ENCODE data around the gene TULP3. TPM values are rescaled to one million over a fixed set of nuclear protein-coding genes. Genes with fewer than 3 reads are reported as not detected.

The TULP3 gene
- polyA plus RNA-seq, 1 donor = 12.3 TPM

DNA sequence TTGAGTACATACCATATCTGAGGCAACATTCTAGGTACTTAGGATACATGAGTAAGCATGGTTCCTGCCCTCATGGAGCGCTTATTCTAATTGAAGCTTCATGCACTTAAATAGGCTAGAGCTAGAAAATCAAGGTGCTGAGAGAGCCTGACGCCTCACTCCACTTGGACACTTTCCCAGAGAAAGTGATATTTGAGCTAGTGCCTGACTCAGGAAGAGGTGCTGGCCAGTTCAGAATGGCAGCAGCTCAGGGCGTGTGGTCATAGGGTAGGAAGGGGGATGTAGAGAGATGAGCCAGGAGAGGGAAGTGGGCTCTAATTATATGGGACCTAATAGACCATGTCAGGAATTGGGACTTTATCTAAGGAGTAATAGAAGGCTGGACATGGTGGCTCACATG, 33.3 kb downstream of the TULP3 start:
- Histone ChIP-seq H3K27me3 (ENCODE audit: control insufficient read depth, insufficient read depth, low read length) (no peaks in the 10 kb centered on the region), H3K27ac (ENCODE audit: low read length) (no peak overlapping the region), H3K4me1 (ENCODE audit: control insufficient read depth, insufficient read depth, low read length) (no peaks in the 10 kb centered on the region), H3K4me3 (ENCODE audit: low read length) (no peak overlapping the region), H3K9me3 (ENCODE audit: control insufficient read depth, low read depth, low read length) (no peaks in the 10 kb centered on the region), H3K36me3 (ENCODE audit: control insufficient read depth, insufficient read depth, low read length) (peaks cover 34% of the 10 kb centered on the region)
- no peak for DNase-seq
- no CpG with 5 or more reads among the region's 3 CpGs for WGBS (ENCODE audit: insufficient coverage, low lambda C conversion rate)

- H3K4me3 ChIP-seq (ENCODE audit: low read length) = no peak overlapping the region
- peaks cover 35% of the 10 kb centered on the region for H3K36me3 ChIP-seq (ENCODE audit: control insufficient read depth, insufficient read depth, low read length)
- no peaks in the 10 kb centered on the region for H3K4me1 ChIP-seq (ENCODE audit: control insufficient read depth, insufficient read depth, low read length)
- H3K9me3 ChIP-seq (ENCODE audit: control insufficient read depth, low read depth, low read length) = no peaks in the 10 kb centered on the region
- no peak overlapping the region for H3K27ac ChIP-seq (ENCODE audit: low read length)
- no peaks in the 10 kb centered on the region for H3K27me3 ChIP-seq (ENCODE audit: control insufficient read depth, insufficient read depth, low read length)
- no peak for DNase-seq
- WGBS (ENCODE audit: insufficient coverage, low lambda C conversion rate) = 100% methylated on average over 1 of the region's 6 CpGs
Measured at GRCh38 chr12:2925322-2925995, 34.8 kb downstream of the TULP3 start.

- WGBS (ENCODE audit: insufficient coverage, low lambda C conversion rate) = no CpG with 5 or more reads among the region's 8 CpGs
- Histone ChIP-seq H3K27me3 (ENCODE audit: control insufficient read depth, insufficient read depth, low read length) (no peaks in the 10 kb centered on the region), H3K36me3 (ENCODE audit: control insufficient read depth, insufficient read depth, low read length) (peaks cover 35% of the 10 kb centered on the region), H3K27ac (ENCODE audit: low read length) (no peak overlapping the region), H3K9me3 (ENCODE audit: control insufficient read depth, low read depth, low read length) (no peaks in the 10 kb centered on the region), H3K4me3 (ENCODE audit: low read length) (no peak overlapping the region), H3K4me1 (ENCODE audit: control insufficient read depth, insufficient read depth, low read length) (no peaks in the 10 kb centered on the region)
- no peak for DNase-seq
Measured at GRCh38 chr12:2930865-2931264, 40.2 kb downstream of the TULP3 start.

DNA sequence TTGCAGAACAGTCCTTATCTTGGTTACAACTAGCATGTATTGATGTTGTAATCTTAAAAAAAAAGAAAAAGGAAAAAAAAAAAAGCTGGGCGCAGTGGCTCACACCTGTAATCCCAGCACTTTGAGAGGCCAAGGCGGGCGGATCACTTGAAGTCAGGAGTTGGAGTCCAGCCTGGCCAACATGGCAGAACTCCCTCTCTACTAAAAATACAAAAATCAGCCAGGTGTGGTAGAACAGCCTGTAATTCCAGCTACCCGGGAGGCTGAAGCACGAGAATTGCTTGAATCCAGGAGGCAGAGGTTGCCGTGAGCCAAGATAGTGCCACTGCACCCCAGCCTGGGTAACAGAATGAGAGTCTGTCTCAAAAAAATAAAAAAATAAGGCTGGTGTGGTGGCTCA, 42.9 kb downstream of the TULP3 start:
- no peak for DNase-seq
- H3K27me3 ChIP-seq (ENCODE audit: control insufficient read depth, insufficient read depth, low read length) = no peaks in the 10 kb centered on the region
- no peaks in the 10 kb centered on the region for H3K4me1 ChIP-seq (ENCODE audit: control insufficient read depth, insufficient read depth, low read length)
- no CpG with 5 or more reads among the region's 6 CpGs for WGBS (ENCODE audit: insufficient coverage, low lambda C conversion rate)
- no peaks in the 10 kb centered on the region for H3K9me3 ChIP-seq (ENCODE audit: control insufficient read depth, low read depth, low read length)
- H3K4me3 ChIP-seq (ENCODE audit: low read length) = no peak overlapping the region
- H3K36me3 ChIP-seq (ENCODE audit: control insufficient read depth, insufficient read depth, low read length) = peaks cover 43% of the 10 kb centered on the region
- H3K27ac ChIP-seq (ENCODE audit: low read length) = no peak overlapping the region

DNA sequence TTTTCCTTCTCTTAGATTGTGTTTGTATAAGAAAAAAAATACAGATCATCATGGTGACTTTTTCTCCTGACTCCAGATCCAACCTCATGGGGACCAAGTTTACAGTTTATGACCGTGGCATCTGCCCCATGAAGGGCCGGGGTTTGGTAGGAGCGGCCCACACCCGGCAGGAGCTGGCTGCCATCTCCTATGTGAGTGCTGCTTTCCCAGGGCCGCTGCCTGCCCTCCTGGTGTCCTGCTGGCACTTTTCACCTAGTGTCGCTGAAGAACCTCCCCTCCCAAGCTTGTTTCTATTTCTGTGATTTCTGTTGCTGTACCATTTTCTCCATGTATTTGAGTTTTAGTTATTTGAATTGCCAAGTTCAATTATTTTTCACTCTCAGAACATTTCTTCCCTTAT, 43.7 kb downstream of the TULP3 start:
- H3K9me3 ChIP-seq (ENCODE audit: control insufficient read depth, low read depth, low read length) = no peaks in the 10 kb centered on the region
- no peaks in the 10 kb centered on the region for H3K4me1 ChIP-seq (ENCODE audit: control insufficient read depth, insufficient read depth, low read length)
- peaks cover 48% of the 10 kb centered on the region for H3K36me3 ChIP-seq (ENCODE audit: control insufficient read depth, insufficient read depth, low read length)
- DNase-seq = no peak
- H3K27ac ChIP-seq (ENCODE audit: low read length) = no peak overlapping the region
- no CpG with 5 or more reads among the region's 6 CpGs for WGBS (ENCODE audit: insufficient coverage, low lambda C conversion rate)
- H3K4me3 ChIP-seq (ENCODE audit: low read length) = no peak overlapping the region
- H3K27me3 ChIP-seq (ENCODE audit: control insufficient read depth, insufficient read depth, low read length) = no peaks in the 10 kb centered on the region

- Histone ChIP-seq H3K36me3 (ENCODE audit: control insufficient read depth, insufficient read depth, low read length) (peaks cover 50% of the 10 kb centered on the region), H3K9me3 (ENCODE audit: control insufficient read depth, low read depth, low read length) (no peaks in the 10 kb centered on the region), H3K27me3 (ENCODE audit: control insufficient read depth, insufficient read depth, low read length) (no peaks in the 10 kb centered on the region), H3K4me3 (ENCODE audit: low read length) (no peak overlapping the region), H3K4me1 (ENCODE audit: control insufficient read depth, insufficient read depth, low read length) (no peaks in the 10 kb centered on the region), H3K27ac (ENCODE audit: low read length) (no peak overlapping the region)
- no peak for DNase-seq
- 100% methylated on average over 2 of the region's 11 CpGs for WGBS (ENCODE audit: insufficient coverage, low lambda C conversion rate)
Measured at GRCh38 chr12:2936301-2936700, 45.6 kb downstream of the TULP3 start.

DNA sequence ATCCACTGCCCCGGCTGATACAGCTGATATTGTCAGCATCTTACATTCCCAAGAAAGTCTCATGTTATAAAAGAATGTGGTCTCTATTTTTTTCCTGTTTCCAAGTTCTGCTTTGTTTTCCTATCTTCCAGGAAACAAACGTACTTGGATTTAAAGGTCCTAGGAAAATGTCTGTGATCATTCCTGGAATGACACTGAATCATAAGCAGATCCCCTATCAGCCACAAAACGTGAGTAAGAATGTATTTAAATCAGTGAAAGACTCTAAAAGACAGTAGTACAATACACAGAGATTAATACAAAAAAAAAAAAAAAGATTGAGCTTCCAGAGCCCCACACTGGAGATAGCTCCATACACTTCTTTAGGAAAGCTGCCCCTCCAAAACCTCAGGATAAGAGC, 46.8 kb downstream of the TULP3 start:
- no peak overlapping the region for H3K27ac ChIP-seq (ENCODE audit: low read length)
- H3K27me3 ChIP-seq (ENCODE audit: control insufficient read depth, insufficient read depth, low read length) = no peaks in the 10 kb centered on the region
- no peaks in the 10 kb centered on the region for H3K4me1 ChIP-seq (ENCODE audit: control insufficient read depth, insufficient read depth, low read length)
- no peaks in the 10 kb centered on the region for H3K9me3 ChIP-seq (ENCODE audit: control insufficient read depth, low read depth, low read length)
- WGBS (ENCODE audit: insufficient coverage, low lambda C conversion rate) = no CpG with 5 or more reads among the region's 3 CpGs
- no peak overlapping the region for H3K4me3 ChIP-seq (ENCODE audit: low read length)
- peaks cover 46% of the 10 kb centered on the region for H3K36me3 ChIP-seq (ENCODE audit: control insufficient read depth, insufficient read depth, low read length)
- no peak for DNase-seq

- Histone ChIP-seq H3K27me3 (ENCODE audit: control insufficient read depth, insufficient read depth, low read length) (no peaks in the 10 kb centered on the region), H3K4me1 (ENCODE audit: control insufficient read depth, insufficient read depth, low read length) (no peaks in the 10 kb centered on the region), H3K27ac (ENCODE audit: low read length) (no peak overlapping the region), H3K9me3 (ENCODE audit: control insufficient read depth, low read depth, low read length) (no peaks in the 10 kb centered on the region), H3K36me3 (ENCODE audit: control insufficient read depth, insufficient read depth, low read length) (peaks cover 40% of the 10 kb centered on the region), H3K4me3 (ENCODE audit: low read length) (no peak overlapping the region)
- DNase-seq = no peak
- no CpG with 5 or more reads among the region's 5 CpGs for WGBS (ENCODE audit: insufficient coverage, low lambda C conversion rate)
Measured at GRCh38 chr12:2939191-2939590, 48.5 kb downstream of the TULP3 start.

DNA sequence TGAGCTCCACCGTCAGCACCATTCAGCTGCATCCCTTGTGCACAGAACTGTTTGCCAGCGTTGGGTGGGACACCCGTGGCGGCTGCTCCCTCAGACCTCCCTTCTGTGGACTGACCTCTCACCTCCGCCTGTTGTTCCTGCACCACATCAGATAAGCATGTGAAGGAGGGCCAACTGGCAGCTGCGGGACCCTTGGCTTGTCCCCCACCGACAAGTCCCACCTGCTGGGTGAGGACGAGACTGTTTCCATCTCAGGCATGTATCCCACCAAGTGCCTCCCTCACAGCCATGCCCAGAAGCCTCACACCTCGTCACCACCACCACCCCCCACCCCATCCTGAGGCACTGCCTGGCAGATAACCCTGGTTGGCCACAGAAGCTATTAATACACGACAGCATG, 49.9 kb downstream of the TULP3 start:
- H3K36me3 ChIP-seq (ENCODE audit: control insufficient read depth, insufficient read depth, low read length) = peaks cover 31% of the 10 kb centered on the region
- H3K27me3 ChIP-seq (ENCODE audit: control insufficient read depth, insufficient read depth, low read length) = no peaks in the 10 kb centered on the region
- no peak overlapping the region for H3K4me3 ChIP-seq (ENCODE audit: low read length)
- WGBS (ENCODE audit: insufficient coverage, low lambda C conversion rate) = no CpG with 5 or more reads among the region's 10 CpGs
- H3K9me3 ChIP-seq (ENCODE audit: control insufficient read depth, low read depth, low read length) = no peaks in the 10 kb centered on the region
- DNase-seq = no peak
- no peaks in the 10 kb centered on the region for H3K4me1 ChIP-seq (ENCODE audit: control insufficient read depth, insufficient read depth, low read length)
- H3K27ac ChIP-seq (ENCODE audit: low read length) = no peak overlapping the region

DNA sequence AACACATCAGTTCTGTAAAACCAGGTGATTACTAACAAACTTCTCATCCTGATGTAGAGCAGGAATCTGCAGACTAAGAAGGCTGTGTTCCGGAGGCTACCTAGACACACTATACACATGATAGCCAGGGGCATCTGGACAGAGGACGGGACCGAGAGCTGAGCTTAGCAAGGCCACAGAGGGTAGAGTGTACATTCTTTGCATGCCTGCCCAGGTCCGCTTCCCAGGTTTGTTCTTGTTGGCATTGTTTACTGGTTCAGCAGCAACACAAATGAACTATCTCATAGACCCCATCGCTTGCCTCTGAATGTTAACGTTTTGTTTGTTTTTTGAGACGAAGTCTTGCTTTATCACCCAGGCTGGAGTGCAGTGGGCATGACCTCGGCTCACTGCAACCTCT, 50.8 kb downstream of the TULP3 start:
- no CpG with 5 or more reads among the region's 8 CpGs for WGBS (ENCODE audit: insufficient coverage, low lambda C conversion rate)
- H3K36me3 ChIP-seq (ENCODE audit: control insufficient read depth, insufficient read depth, low read length) = peaks cover 29% of the 10 kb centered on the region
- no peaks in the 10 kb centered on the region for H3K4me1 ChIP-seq (ENCODE audit: control insufficient read depth, insufficient read depth, low read length)
- H3K27me3 ChIP-seq (ENCODE audit: control insufficient read depth, insufficient read depth, low read length) = no peaks in the 10 kb centered on the region
- H3K9me3 ChIP-seq (ENCODE audit: control insufficient read depth, low read depth, low read length) = no peaks in the 10 kb centered on the region
- no peak for DNase-seq
- H3K4me3 ChIP-seq (ENCODE audit: low read length) = no peak overlapping the region
- H3K27ac ChIP-seq (ENCODE audit: low read length) = no peak overlapping the region

DNA sequence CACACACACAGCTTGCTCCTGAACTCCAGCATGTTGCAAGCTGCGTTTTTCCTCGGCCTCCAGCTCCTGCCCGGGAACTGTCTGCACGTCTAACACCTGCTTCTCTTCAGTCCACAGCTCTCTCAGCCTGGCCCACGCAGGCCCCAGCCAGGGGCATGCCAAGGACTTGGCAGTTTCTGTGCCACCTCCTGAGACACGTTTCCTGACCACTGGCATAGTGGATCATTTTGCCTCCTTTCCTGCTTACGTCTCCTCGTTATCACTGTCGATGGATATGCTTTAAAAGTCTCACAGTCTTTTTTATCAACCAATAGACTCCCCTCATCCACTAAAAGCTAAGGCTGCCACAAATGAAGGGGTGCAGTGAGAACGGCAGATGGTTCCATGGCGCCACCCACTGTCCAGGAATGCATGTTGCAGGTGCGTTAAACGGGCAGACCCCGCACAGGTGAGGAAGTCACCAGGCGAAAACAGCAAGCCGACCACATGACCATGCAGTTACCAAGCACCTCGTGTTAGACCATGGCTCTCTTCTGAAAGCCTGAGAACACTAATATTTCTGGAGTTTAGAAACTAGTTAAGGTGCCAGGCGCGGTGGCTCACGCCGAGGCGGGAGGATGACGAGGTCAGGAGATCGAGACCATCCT, 53.8 kb downstream of the TULP3 start:
- no CpG with 5 or more reads among the region's 24 CpGs for WGBS (ENCODE audit: insufficient coverage, low lambda C conversion rate)
- H3K4me1 ChIP-seq (ENCODE audit: control insufficient read depth, insufficient read depth, low read length) = no peaks in the 10 kb centered on the region

More for the DNA sequence above, 53.8 kb downstream of the TULP3 start:
- Histone ChIP-seq H3K4me3 (ENCODE audit: low read length) (no peak overlapping the region), H3K27ac (ENCODE audit: low read length) (no peak overlapping the region), H3K36me3 (ENCODE audit: control insufficient read depth, insufficient read depth, low read length) (peaks cover 14% of the 10 kb centered on the region), H3K27me3 (ENCODE audit: control insufficient read depth, insufficient read depth, low read length) (no peaks in the 10 kb centered on the region), H3K9me3 (ENCODE audit: control insufficient read depth, low read depth, low read length) (no peaks in the 10 kb centered on the region)
- DNase-seq = peak; percentile 23 to 46

All from large intestine (tissue), 3 donors.